ENCODE measurements around the gene EFCAB6.

DNA sequence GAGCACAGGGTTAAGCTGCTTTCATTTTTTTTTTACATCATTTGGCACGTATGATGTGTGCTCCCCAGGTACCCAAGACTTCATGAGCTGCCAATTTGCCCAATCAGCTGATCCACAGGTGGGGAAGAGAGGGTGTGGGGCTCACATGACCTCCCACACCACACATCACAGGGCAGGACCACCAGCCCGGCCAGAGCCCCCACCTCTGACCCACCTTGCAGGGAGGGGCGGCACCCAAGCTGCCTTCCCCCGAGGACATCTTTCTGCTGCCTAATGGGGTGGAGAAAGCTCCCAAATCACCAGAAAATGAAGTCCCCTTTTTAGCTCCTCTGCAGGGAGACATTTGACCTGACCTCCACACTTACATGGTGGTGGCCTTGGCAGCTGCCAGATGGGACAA is 280.5 kb downstream of the EFCAB6 start:
- TF ChIP-seq, protein P1, sequence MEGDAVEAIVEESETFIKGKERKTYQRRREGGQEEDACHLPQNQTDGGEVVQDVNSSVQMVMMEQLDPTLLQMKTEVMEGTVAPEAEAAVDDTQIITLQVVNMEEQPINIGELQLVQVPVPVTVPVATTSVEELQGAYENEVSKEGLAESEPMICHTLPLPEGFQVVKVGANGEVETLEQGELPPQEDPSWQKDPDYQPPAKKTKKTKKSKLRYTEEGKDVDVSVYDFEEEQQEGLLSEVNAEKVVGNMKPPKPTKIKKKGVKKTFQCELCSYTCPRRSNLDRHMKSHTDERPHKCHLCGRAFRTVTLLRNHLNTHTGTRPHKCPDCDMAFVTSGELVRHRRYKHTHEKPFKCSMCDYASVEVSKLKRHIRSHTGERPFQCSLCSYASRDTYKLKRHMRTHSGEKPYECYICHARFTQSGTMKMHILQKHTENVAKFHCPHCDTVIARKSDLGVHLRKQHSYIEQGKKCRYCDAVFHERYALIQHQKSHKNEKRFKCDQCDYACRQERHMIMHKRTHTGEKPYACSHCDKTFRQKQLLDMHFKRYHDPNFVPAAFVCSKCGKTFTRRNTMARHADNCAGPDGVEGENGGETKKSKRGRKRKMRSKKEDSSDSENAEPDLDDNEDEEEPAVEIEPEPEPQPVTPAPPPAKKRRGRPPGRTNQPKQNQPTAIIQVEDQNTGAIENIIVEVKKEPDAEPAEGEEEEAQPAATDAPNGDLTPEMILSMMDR (IDR thresholded peaks at IDR 0.05) = no peak
- no peak for TF ChIP-seq POLR2AphosphoS5 (IDR thresholded peaks at IDR 0.05)
- TF ChIP-seq POLR2A (IDR thresholded peaks at IDR 0.05) = no peak
